HCT116 (cell line): ENCODE measurements around the gene SH3PXD2A. TPM values are rescaled to one million over a fixed set of nuclear protein-coding genes. Genes with fewer than 3 reads are reported as not detected.

ENCODE experiments used
- ATAC-seq: fragments of 200-7000 bp; cut with Tn5 transposase; 2 replicates; pipeline ENCODE4 v1.9.1; 2020; ENCODE audit warnings: mild to moderate bottlenecking, moderate library complexity
- BruUV-seq: library from RNA; stranded (reverse); fragments of 400-500 nt; replicated peaks from 2 replicates; lab custom pipeline; 2021; lab: Mats Ljungman, UMichigan
- CTCF ChIA-PET: fragments of 300-600 bp; sonication (Branson Sonifier 250); formaldehyde crosslinking; loops from one replicate; lab custom pipeline; 2021; ENCODE audit warnings: antibody characterized with exemption; lab: Charles Lee
- POLR2A ChIA-PET: fragments of 300-600, 350-600 bp; sonication (Branson Sonifier 250); formaldehyde crosslinking; loops from one replicate; lab custom pipeline; 2021; ENCODE audit warnings: antibody characterized with exemption; lab: Charles Lee
- RAD21 ChIA-PET, 2 experiments: fragments of 300-600 bp; sonication (Branson Sonifier 250); formaldehyde crosslinking; loops; one replicate each; lab custom pipeline; 2023; ENCODE audit warnings: low total read pairs in 2 of 2; ENCODE audit not compliant: uncharacterized antibody in 2 of 2, unreplicated experiment in 2 of 2, low non-redundant PET in 1 of 2; lab: Charles Lee
- DNase-seq: peaks from one replicate; pipeline ENCODE4 v3.0.0-alpha.2; 2010; ENCODE audit warnings: low read depth, low spot score
- H2AFZ ChIP-seq: fragments of 200-600 bp; shearing (Covaris generic), sonication (generic); 2 replicates; pipeline ENCODE4 v1.6.1; 2017; ENCODE audit warnings: low read depth, mixed run types, mixed read lengths, antibody characterized with exemption, low read length; ENCODE audit not compliant: poor library complexity, severe bottlenecking
- H3K27ac ChIP-seq: 2 replicates; pipeline ENCODE4 v1.5.1; 2012; ENCODE audit warnings: low read depth, low read length
- H3K27me3 ChIP-seq: fragments of 200-600 bp; sonication (generic); 2 replicates; pipeline ENCODE4 v1.6.1; 2016; ENCODE audit warnings: mixed run types, low read length, mixed read lengths; ENCODE audit not compliant: insufficient read depth
- H3K36me3 ChIP-seq, 2 experiments: fragments of 200-500 bp in 1 of 2; fragments of 200-600 bp in 1 of 2; sonication (Bioruptor generic) in 1 of 2; sonication (generic) in 1 of 2; 2 replicates each; pipeline versions ENCODE4 v1.5.1 to v1.6.1; 2014 to 2016; ENCODE audit warnings: low read length in 2 of 2, inconsistent platforms in 1 of 2, mixed read lengths in 1 of 2, mixed run types in 1 of 2; ENCODE audit not compliant: insufficient read depth in 2 of 2, control insufficient read depth in 1 of 2
- H3K4me1 ChIP-seq, 2 experiments: fragments of 200-600 bp in 1 of 2; sonication (generic) in 1 of 2; 2 replicates each; pipeline versions ENCODE4 v1.5.1 to v1.6.1; 2012 to 2017; ENCODE audit warnings: low read length in 2 of 2, inconsistent platforms in 1 of 2, mild to moderate bottlenecking in 1 of 2, mixed read lengths in 1 of 2, mixed run types in 1 of 2, moderate library complexity in 1 of 2; ENCODE audit not compliant: insufficient read depth in 2 of 2, control insufficient read depth in 1 of 2
- H3K4me2 ChIP-seq: fragments of 200-600 bp; sonication (generic); 2 replicates; pipeline ENCODE4 v1.6.1; 2017; ENCODE audit warnings: mixed run types, low read length, mixed read lengths
- H3K4me3 ChIP-seq, 2 experiments: fragments of 200-600 bp in 1 of 2; sonication (generic) in 1 of 2; replicated peaks in 1 of 2; 2 replicates each; pipeline ENCODE4 v1.5.1; 2011 to 2016; ENCODE audit warnings: low read length in 2 of 2, control low read depth in 1 of 2, low read depth in 1 of 2, mild to moderate bottlenecking in 1 of 2, mixed read lengths in 1 of 2, mixed run types in 1 of 2
- H3K79me2 ChIP-seq: fragments of 200-600 bp; sonication (generic); 2 replicates; pipeline ENCODE4 v1.6.1; 2017; ENCODE audit warnings: mild to moderate bottlenecking, mixed run types, low read length, moderate library complexity, mixed read lengths; ENCODE audit not compliant: insufficient read depth
- H3K9ac ChIP-seq: fragments of 200-600 bp; sonication (generic); 2 replicates; pipeline ENCODE4 v1.6.1; 2016; ENCODE audit warnings: low read length, mixed read lengths
- H3K9me2 ChIP-seq: fragments of 200-600 bp; sonication (generic), shearing (Covaris generic); 2 replicates; pipeline ENCODE4 v1.6.1; 2017; ENCODE audit warnings: mixed run types, mild to moderate bottlenecking, moderate library complexity; ENCODE audit not compliant: insufficient read depth
- H3K9me3 ChIP-seq, 2 experiments: fragments of 200-500 bp in 1 of 2; fragments of 200-600 bp in 1 of 2; sonication (Bioruptor generic) in 1 of 2; sonication (generic) in 1 of 2; 2 replicates each; pipeline ENCODE4 v1.6.1; 2014 to 2017; ENCODE audit warnings: low read length in 2 of 2, mixed read lengths in 2 of 2, inconsistent platforms in 1 of 2, low read depth in 1 of 2, mild to moderate bottlenecking in 1 of 2, mixed run types in 1 of 2, moderate library complexity in 1 of 2; ENCODE audit not compliant: control insufficient read depth in 1 of 2, insufficient read depth in 1 of 2
- H4K20me1 ChIP-seq: fragments of 200-600 bp; sonication (generic), shearing (Covaris generic); 2 replicates; pipeline ENCODE4 v1.6.1; 2017; ENCODE audit warnings: mixed run types, mild to moderate bottlenecking, moderate library complexity; ENCODE audit not compliant: insufficient read depth
- CBX3 ChIP-seq: IDR thresholded peaks from 2 replicates; pipeline ENCODE4 v1.6.1; 2012; ENCODE audit warnings: low read depth
- EGR1 ChIP-seq: IDR thresholded peaks from 2 replicates; pipeline ENCODE4 v1.6.1; 2012; ENCODE audit warnings: low read depth
- ELF1 ChIP-seq: IDR thresholded peaks from 2 replicates; pipeline ENCODE4 v1.6.1; 2012; ENCODE audit warnings: low read depth, borderline replicate concordance
- EZH2phosphoT487 ChIP-seq: fragments of 200-600 bp; IDR thresholded peaks from 2 replicates; pipeline ENCODE4 v1.6.1; 2018; ENCODE audit warnings: antibody characterized with exemption, borderline replicate concordance
- FOSL1 ChIP-seq: IDR thresholded peaks from 2 replicates; pipeline ENCODE4 v1.6.1; 2012; ENCODE audit warnings: low read depth
- JUND ChIP-seq: IDR thresholded peaks from 2 replicates; pipeline ENCODE4 v1.6.1; 2012
- POLR2AphosphoS5 ChIP-seq: IDR thresholded peaks from 2 replicates; pipeline ENCODE4 v1.6.1; 2011; ENCODE audit warnings: mild to moderate bottlenecking, low read depth, low read length, moderate library complexity
- RAD21 ChIP-seq: IDR thresholded peaks from 2 replicates; pipeline ENCODE4 v1.6.1; 2012; ENCODE audit warnings: low read depth, mild to moderate bottlenecking
- SIN3A ChIP-seq: IDR thresholded peaks from 2 replicates; pipeline ENCODE4 v1.6.1; 2012; ENCODE audit warnings: low read depth
- YY1 ChIP-seq: IDR thresholded peaks from 2 replicates; pipeline ENCODE4 v1.6.1; 2011; ENCODE audit warnings: low read length, low read depth, moderate library complexity, mild to moderate bottlenecking; ENCODE audit not compliant: insufficient replicate concordance; ENCODE audit errors: extremely low read depth
- intact Hi-C: fragments of 100-400 bp; cut with micrococcal nuclease; formaldehyde crosslinking; loops from 2 replicates; pipeline ENCODE4 v1.10.0; 2022
- total RNA-seq: library from RNA; stranded (reverse); gene quantifications from one replicate; pipeline ENCODE4 v1.2.1, GENCODE V29; 2021; ENCODE audit not compliant: unreplicated experiment
- TF ChIP-seq, protein P1 (sequence below), 3 experiments: fragments of 200-600 bp in 1 of 3; sonication (generic) in 1 of 3; IDR thresholded peaks in 2 of 3; conservative IDR thresholded peaks in 1 of 3; 2 replicates each; pipeline ENCODE4 v1.5.1; 2012 to 2017; ENCODE audit warnings: low read depth in 2 of 3, low read length in 2 of 3, antibody characterized with exemption in 1 of 3, borderline replicate concordance in 1 of 3, control low read depth in 1 of 3, mild to moderate bottlenecking in 1 of 3, mixed read lengths in 1 of 3, mixed run types in 1 of 3, moderate library complexity in 1 of 3; ENCODE audit not compliant: insufficient read depth in 1 of 3
- TF ChIP-seq, protein P2 (sequence below): IDR thresholded peaks from 2 replicates; pipeline ENCODE4 v1.6.1; 2011; ENCODE audit warnings: mild to moderate bottlenecking, low read length, moderate library complexity; ENCODE audit not compliant: insufficient replicate concordance; ENCODE audit errors: extremely low read depth
- TF ChIP-seq, protein P3 (sequence below): IDR thresholded peaks from 2 replicates; pipeline ENCODE4 v1.6.1; 2012

SH3PXD2A gene
- total RNA-seq, 1 experiment from 2014 or later: 8.7 TPM

DNA sequence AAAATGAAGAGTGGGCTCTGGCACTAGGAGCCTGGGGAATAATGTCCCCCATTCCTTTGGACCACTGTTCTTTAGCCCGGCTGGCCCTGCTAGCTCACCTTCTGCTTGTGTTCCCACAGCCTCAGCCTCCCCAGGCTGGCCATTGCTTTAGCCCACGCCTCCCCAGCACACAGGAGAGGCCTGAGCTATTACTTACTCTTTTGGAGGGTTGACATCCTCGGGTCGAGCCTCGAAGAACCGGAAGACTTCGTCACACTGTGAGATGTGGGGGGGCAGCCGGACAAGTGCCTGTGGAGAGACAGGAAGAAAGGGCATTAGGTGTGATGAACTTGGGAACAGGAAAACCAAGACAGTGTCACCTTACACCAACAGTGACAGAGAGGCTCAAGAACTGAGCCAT lies 131.3 kb downstream of the SH3PXD2A start (continued):
- TF ChIP-seq SIN3A (no peak), FOSL1 (no peak), POLR2AphosphoS5 (no peak)
- TF ChIP-seq, protein P1, sequence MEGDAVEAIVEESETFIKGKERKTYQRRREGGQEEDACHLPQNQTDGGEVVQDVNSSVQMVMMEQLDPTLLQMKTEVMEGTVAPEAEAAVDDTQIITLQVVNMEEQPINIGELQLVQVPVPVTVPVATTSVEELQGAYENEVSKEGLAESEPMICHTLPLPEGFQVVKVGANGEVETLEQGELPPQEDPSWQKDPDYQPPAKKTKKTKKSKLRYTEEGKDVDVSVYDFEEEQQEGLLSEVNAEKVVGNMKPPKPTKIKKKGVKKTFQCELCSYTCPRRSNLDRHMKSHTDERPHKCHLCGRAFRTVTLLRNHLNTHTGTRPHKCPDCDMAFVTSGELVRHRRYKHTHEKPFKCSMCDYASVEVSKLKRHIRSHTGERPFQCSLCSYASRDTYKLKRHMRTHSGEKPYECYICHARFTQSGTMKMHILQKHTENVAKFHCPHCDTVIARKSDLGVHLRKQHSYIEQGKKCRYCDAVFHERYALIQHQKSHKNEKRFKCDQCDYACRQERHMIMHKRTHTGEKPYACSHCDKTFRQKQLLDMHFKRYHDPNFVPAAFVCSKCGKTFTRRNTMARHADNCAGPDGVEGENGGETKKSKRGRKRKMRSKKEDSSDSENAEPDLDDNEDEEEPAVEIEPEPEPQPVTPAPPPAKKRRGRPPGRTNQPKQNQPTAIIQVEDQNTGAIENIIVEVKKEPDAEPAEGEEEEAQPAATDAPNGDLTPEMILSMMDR (IDR thresholded peaks at IDR 0.05 in 2 of 3, conservative IDR thresholded peaks at IDR 0.05 in 1 of 3; ENCODE audit: borderline replicate concordance in 1 of 3, insufficient read depth in 1 of 3, low read depth in 2 of 3, low read length in 2 of 3): no peak
- TF ChIP-seq, protein P2, sequence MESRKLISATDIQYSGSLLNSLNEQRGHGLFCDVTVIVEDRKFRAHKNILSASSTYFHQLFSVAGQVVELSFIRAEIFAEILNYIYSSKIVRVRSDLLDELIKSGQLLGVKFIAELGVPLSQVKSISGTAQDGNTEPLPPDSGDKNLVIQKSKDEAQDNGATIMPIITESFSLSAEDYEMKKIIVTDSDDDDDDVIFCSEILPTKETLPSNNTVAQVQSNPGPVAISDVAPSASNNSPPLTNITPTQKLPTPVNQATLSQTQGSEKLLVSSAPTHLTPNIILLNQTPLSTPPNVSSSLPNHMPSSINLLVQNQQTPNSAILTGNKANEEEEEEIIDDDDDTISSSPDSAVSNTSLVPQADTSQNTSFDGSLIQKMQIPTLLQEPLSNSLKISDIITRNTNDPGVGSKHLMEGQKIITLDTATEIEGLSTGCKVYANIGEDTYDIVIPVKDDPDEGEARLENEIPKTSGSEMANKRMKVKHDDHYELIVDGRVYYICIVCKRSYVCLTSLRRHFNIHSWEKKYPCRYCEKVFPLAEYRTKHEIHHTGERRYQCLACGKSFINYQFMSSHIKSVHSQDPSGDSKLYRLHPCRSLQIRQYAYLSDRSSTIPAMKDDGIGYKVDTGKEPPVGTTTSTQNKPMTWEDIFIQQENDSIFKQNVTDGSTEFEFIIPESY: no peak

DNA sequence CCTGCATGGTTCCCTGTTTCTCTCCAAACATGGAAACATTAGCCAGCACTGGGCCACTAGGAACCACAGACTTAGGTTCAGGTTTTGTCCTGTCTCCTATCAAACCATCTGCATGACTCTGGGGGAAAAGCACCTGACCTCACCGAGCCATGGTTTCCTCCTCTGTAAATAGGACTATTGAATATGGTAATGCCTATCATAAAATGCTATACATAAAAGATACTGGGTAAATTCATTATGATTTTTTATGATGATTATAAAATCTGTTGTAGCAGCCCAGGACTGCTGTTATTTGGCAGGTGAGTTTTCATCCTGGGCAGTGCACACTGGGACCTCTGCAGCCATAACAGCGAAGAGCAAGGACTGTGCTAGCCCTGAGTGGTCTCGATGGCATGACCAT lies 131.8 kb downstream of the SH3PXD2A start:
- H3K27me3 ChIP-seq: no peaks in the 10 kb centered on the region
- H3K4me3 ChIP-seq: no peak overlapping the region
- ChIA-PET CTCF (no interaction called here), RAD21 (no interaction called here), POLR2A (no interaction called here)
- BruUV-seq: no TSS peak
- DNase-seq (no peak), ATAC-seq (no peak)
- no peaks in the 10 kb centered on the region for H3K9me3 ChIP-seq
- no peak overlapping the region for H3K9ac ChIP-seq
- H3K4me1 ChIP-seq: no peaks in the 10 kb centered on the region
- H3K27ac ChIP-seq: no peak overlapping the region
- no peaks in the 10 kb centered on the region for H4K20me1 ChIP-seq
- intact Hi-C loops: no loop called here
- TF ChIP-seq, protein P3, sequence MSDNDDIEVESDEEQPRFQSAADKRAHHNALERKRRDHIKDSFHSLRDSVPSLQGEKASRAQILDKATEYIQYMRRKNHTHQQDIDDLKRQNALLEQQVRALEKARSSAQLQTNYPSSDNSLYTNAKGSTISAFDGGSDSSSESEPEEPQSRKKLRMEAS: no peak
- TF ChIP-seq RAD21: no peak
- TF ChIP-seq JUND: no peak
- no peak for TF ChIP-seq YY1
- TF ChIP-seq, protein P2: no peak
- no peak for TF ChIP-seq EZH2phosphoT487
- TF ChIP-seq EGR1: no peak
- TF ChIP-seq SIN3A: no peak
- TF ChIP-seq POLR2AphosphoS5: no peak
- no peak for TF ChIP-seq ELF1
- TF ChIP-seq CBX3: no peak
- no peaks in the 10 kb centered on the region for H3K79me2 ChIP-seq
- H3K36me3 ChIP-seq: no peaks in the 10 kb centered on the region
- no peaks in the 10 kb centered on the region for H3K9me2 ChIP-seq
- no peak overlapping the region for H3K4me2 ChIP-seq
- no peak overlapping the region for H2AFZ ChIP-seq
